Endothelial cell of umbilical vein (primary cell): ENCODE results near the gene RFX1. TPM values are rescaled to one million over a fixed set of nuclear protein-coding genes. Genes with fewer than 3 reads are reported as not detected.
"Not testable (repeated sequence)": the region's sequence is repeated elsewhere in the genome, so short reads cannot be mapped to it uniquely, and the experiment has no call there.

ENCODE experiments used
- BruUV-seq: library from RNA; stranded (reverse); fragments of 400-500 nt; replicated peaks from 2 replicates; lab custom pipeline; 2021; lab: Mats Ljungman, UMichigan
- CTCF ChIA-PET: fragments of 300-600, 350-600 bp; sonication (Branson Sonifier 250); formaldehyde crosslinking; loops from one replicate; lab custom pipeline; 2021; ENCODE audit warnings: antibody characterized with exemption, inconsistent platforms; lab: Charles Lee
- POLR2A ChIA-PET: fragments of 300-600, 350-600 bp; sonication (Branson Sonifier 250); formaldehyde crosslinking; loops from one replicate; lab custom pipeline; 2021; ENCODE audit warnings: antibody characterized with exemption, inconsistent platforms; lab: Charles Lee
- DNase-seq: peaks from one replicate; pipeline ENCODE4 v3.0.0-alpha.2; 2011; ENCODE audit warnings: low read depth, low spot score
- FAIRE-seq: peaks from 2 replicates; lab custom pipeline; 2011; peaks lifted over from hg19 to GRCh38; lab: Jason Lieb, UNC
- H2AFZ ChIP-seq: 2 replicates; pipeline ENCODE4 v1.6.0; 2012; ENCODE audit warnings: low read depth, low read length, control low read depth, inconsistent platforms
- H3K27ac ChIP-seq: 2 replicates; pipeline ENCODE4 v1.5.1; 2011; ENCODE audit warnings: low read depth, mild to moderate bottlenecking, control low read depth, low read length, moderate library complexity; ENCODE audit not compliant: insufficient read depth
- H3K27me3 ChIP-seq, 2 experiments: 2 replicates each; pipeline versions ENCODE4 v1.6.0 to v1.6.1; 2011; ENCODE audit warnings: low read length in 2 of 2, mixed read lengths in 1 of 2; ENCODE audit not compliant: control insufficient read depth in 2 of 2, insufficient read depth in 2 of 2
- H3K36me3 ChIP-seq, 2 experiments: 2 replicates in 1 of 2; 3 replicates in 1 of 2; pipeline ENCODE4 v1.5.1; 2011; ENCODE audit warnings: low read length in 2 of 2, mild to moderate bottlenecking in 1 of 2, moderate library complexity in 1 of 2; ENCODE audit not compliant: control insufficient read depth in 2 of 2, insufficient read depth in 2 of 2; ENCODE audit errors: extremely low read depth in 1 of 2
- H3K4me1 ChIP-seq: 3 replicates; pipeline ENCODE4 v1.5.1; 2011; ENCODE audit warnings: mild to moderate bottlenecking, low read length; ENCODE audit not compliant: control insufficient read depth, insufficient read depth; ENCODE audit errors: extremely low read depth
- H3K4me2 ChIP-seq: 2 replicates; pipeline ENCODE4 v1.6.1; 2011; ENCODE audit warnings: low read length, control low read depth, mixed read lengths; ENCODE audit not compliant: insufficient read depth
- H3K4me3 ChIP-seq, 3 experiments: fragments of 200-600 bp in 1 of 3; sonication (generic), shearing (Covaris generic) in 1 of 3; replicated peaks in 1 of 3; 2 replicates each; pipeline ENCODE4 v1.5.1; 2011 to 2016; ENCODE audit warnings: control low read depth in 3 of 3, low read length in 3 of 3, mild to moderate bottlenecking in 2 of 3, inconsistent platforms in 1 of 3, low read depth in 1 of 3, moderate library complexity in 1 of 3; ENCODE audit not compliant: insufficient read depth in 1 of 3
- H3K79me2 ChIP-seq: 2 replicates; pipeline ENCODE4 v1.6.0; 2012; ENCODE audit warnings: low read length, inconsistent platforms; ENCODE audit not compliant: control insufficient read depth, insufficient read depth
- H3K9ac ChIP-seq: replicated peaks from 2 replicates; pipeline ENCODE3; 2011; ENCODE audit warnings: low read length, control low read depth; ENCODE audit not compliant: insufficient read depth; ENCODE audit errors: extremely low read depth
- H3K9me1 ChIP-seq: replicated peaks from 3 replicates; pipeline ENCODE4 v1.6.0; 2011; ENCODE audit warnings: mild to moderate bottlenecking, low read length; ENCODE audit not compliant: control insufficient read depth, insufficient read depth; ENCODE audit errors: extremely low read depth
- H3K9me3 ChIP-seq: replicated peaks from 2 replicates; pipeline ENCODE4 v1.5.1; 2012; ENCODE audit warnings: low read length, inconsistent platforms; ENCODE audit not compliant: control insufficient read depth, insufficient read depth
- H4K20me1 ChIP-seq: replicated peaks from 2 replicates; pipeline ENCODE3; 2011; ENCODE audit warnings: mild to moderate bottlenecking, low read length; ENCODE audit not compliant: control insufficient read depth, insufficient read depth; ENCODE audit errors: extremely low read depth
- EZH2 ChIP-seq: IDR thresholded peaks from 2 replicates; pipeline ENCODE4 v1.6.1; 2012; ENCODE audit warnings: borderline replicate concordance, low read depth, mild to moderate bottlenecking, moderate library complexity, low read length, inconsistent platforms; ENCODE audit not compliant: severe bottlenecking
- FOS ChIP-seq: IDR thresholded peaks from 2 replicates; pipeline ENCODE4 v1.6.1; 2011; ENCODE audit warnings: mild to moderate bottlenecking, low read length, moderate library complexity, borderline replicate concordance; ENCODE audit not compliant: insufficient read depth
- GATA2 ChIP-seq: IDR thresholded peaks from 2 replicates; pipeline ENCODE4 v1.7.0; 2011; ENCODE audit warnings: low read depth, mild to moderate bottlenecking, moderate library complexity, mixed read lengths, low read length; ENCODE audit not compliant: insufficient read length, insufficient read depth
- JUN ChIP-seq: IDR thresholded peaks from 2 replicates; pipeline ENCODE4 v1.6.1; 2011; ENCODE audit warnings: borderline replicate concordance, low read depth; ENCODE audit not compliant: insufficient read length, insufficient read depth
- MYC ChIP-seq: IDR thresholded peaks from one replicate; pipeline ENCODE4 v1.6.1; 2011; ENCODE audit warnings: mild to moderate bottlenecking, low read depth, low read length
- POLR2A ChIP-seq: IDR thresholded peaks from 2 replicates; pipeline ENCODE4 v1.6.1; 2012; ENCODE audit warnings: low read depth, mild to moderate bottlenecking, control low read depth, low read length
- POLR2AphosphoS5 ChIP-seq: IDR thresholded peaks from 2 replicates; pipeline ENCODE4 v1.6.1; 2012; ENCODE audit warnings: low read depth, mild to moderate bottlenecking, control low read depth, low read length, moderate library complexity; ENCODE audit not compliant: insufficient read depth
- dilution Hi-C: fragments of 300-500 bp; cut with MboI; formaldehyde crosslinking; loops from one replicate; pipeline ENCODE4 v1.15.0; 2019; ENCODE audit warnings: low sequenced_read_pairs; ENCODE audit not compliant: extremely low pct_ligation_motif_present
- intact Hi-C: fragments of 100-400 bp; cut with micrococcal nuclease; formaldehyde crosslinking; loops from one replicate; pipeline ENCODE4 v1.10.0; 2022
- polyA plus RNA-seq, 4 experiments: library from polyadenylated mRNA; depleted of rRNA in 3 of 4; stranded (reverse) in 3 of 4; unstranded in 1 of 4; fragments of >200 nt; gene quantifications; 2 replicates each; pipeline versions ENCODE4 v1.2.1 to v1.2.3, GENCODE V29; 2011 to 2012; ENCODE audit warnings: missing spikeins in 1 of 4
- total RNA-seq: library from RNA; stranded (reverse); gene quantifications from 2 replicates; pipeline ENCODE4 v1.2.3, GENCODE V29; 2021
- TF ChIP-seq, protein P1 (sequence below), 2 donors: IDR thresholded peaks; 1 replicate in 1 of 2; 2 replicates in 1 of 2; pipeline ENCODE4 v1.5.1; 2011; ENCODE audit warnings: low read length in 2 of 2, mild to moderate bottlenecking in 2 of 2, moderate library complexity in 2 of 2, control low read depth in 1 of 2, inconsistent platforms in 1 of 2, low read depth in 1 of 2; ENCODE audit not compliant: insufficient read depth in 1 of 2; ENCODE audit errors: extremely low read depth in 1 of 2
- TF ChIP-seq, protein P2 (sequence below): IDR thresholded peaks from 2 replicates; pipeline ENCODE4 v1.6.1; 2011; ENCODE audit not compliant: insufficient read depth, insufficient read length

The RFX1 gene
- total and polyA plus RNA-seq, 2 donors (not counting 3 experiments of a cell fraction or from before 2014, with no cell fraction given), result 2.3 to 14.7 TPM

DNA sequence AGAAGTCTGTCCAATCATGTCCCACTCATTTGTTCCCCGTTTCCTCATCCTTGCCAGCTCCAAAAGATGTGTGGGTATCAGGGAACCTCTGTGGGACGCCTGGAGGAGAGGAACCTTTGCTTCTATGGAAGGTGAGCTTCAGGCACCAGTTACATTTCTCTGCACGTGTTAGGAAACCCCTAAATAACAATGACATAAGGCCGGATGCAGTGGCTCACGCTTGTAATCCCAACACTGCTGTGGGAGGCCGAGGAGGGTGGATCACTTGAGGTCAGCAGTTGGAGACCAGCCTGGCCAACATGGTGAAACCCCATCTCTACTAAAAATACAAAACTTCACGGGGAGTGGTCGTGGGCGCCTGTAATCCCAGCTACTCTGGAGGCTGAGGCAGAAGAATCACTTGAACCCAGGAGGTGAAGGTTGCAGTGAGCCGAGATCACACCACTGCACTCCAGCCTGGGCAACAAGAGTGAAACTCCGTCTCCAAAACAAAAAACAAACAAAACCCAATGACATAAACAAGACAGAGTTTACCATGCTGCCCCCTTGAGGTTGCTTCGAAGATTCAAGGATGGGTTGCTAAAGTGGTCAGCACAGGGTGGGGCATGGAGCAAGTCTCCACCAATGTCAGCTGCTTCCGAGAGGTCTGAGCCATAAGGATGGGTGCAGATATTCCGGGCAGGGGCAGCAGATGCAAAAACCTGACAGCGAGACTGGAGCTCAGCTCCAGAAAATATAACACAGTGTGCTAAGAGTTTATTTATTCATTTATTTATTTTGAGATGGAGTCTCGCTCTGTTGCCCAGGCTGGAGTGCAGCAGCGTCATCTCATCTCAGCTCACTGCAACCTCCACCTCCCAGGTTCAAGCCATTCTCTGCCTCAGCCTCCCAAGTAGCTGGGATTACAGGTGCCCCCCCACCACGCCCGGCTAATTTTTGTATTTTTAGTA is 36.8 kb upstream of the RFX1 start:
- H3K4me3 ChIP-seq, H3K4me1 ChIP-seq, dilution Hi-C loops, H3K9me1 ChIP-seq, H3K9me3 ChIP-seq, H3K79me2 ChIP-seq, H3K27me3 ChIP-seq, BruUV-seq, H4K20me1 ChIP-seq, H3K4me2 ChIP-seq, H3K36me3 ChIP-seq: not testable (repeated sequence)
- Histone ChIP-seq H3K9ac (peak overlapping the region; percentile 13), H3K27ac (peak overlapping the region; percentile 48), H2AFZ (peak overlapping the region; percentile 48)
- peak; percentile 78 for DNase-seq
- FAIRE-seq, result peak; percentile 69
- POLR2A ChIA-PET, result interaction anchor here (0.7 kb wide), 1 partner anchor 819 kb away, joined by 3 read pairs; no protein-coding TSS in a partner anchor
- CTCF ChIA-PET, result interaction anchor here (0.7 to 3.8 kb wide), 20 partner anchors 9 to 163 kb away, joined by 3 to 22 read pairs (median 4); partner anchors contain the start of genes ASF1B, IL27RA, RFX1 and RLN3
- TF ChIP-seq, protein P1, sequence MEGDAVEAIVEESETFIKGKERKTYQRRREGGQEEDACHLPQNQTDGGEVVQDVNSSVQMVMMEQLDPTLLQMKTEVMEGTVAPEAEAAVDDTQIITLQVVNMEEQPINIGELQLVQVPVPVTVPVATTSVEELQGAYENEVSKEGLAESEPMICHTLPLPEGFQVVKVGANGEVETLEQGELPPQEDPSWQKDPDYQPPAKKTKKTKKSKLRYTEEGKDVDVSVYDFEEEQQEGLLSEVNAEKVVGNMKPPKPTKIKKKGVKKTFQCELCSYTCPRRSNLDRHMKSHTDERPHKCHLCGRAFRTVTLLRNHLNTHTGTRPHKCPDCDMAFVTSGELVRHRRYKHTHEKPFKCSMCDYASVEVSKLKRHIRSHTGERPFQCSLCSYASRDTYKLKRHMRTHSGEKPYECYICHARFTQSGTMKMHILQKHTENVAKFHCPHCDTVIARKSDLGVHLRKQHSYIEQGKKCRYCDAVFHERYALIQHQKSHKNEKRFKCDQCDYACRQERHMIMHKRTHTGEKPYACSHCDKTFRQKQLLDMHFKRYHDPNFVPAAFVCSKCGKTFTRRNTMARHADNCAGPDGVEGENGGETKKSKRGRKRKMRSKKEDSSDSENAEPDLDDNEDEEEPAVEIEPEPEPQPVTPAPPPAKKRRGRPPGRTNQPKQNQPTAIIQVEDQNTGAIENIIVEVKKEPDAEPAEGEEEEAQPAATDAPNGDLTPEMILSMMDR (IDR thresholded peaks at IDR 0.05; ENCODE audit: extremely low read depth in 1 of 2, insufficient read depth in 1 of 2, low read depth in 1 of 2, low read length in 2 of 2), result peak; percentile 59 to 63
- intact Hi-C loops, result loop anchor here (1.0 to 10.0 kb wide), 4 partner anchors 36 to 448 kb away; partner anchors contain the start of genes DCAF15 and RFX1

DNA sequence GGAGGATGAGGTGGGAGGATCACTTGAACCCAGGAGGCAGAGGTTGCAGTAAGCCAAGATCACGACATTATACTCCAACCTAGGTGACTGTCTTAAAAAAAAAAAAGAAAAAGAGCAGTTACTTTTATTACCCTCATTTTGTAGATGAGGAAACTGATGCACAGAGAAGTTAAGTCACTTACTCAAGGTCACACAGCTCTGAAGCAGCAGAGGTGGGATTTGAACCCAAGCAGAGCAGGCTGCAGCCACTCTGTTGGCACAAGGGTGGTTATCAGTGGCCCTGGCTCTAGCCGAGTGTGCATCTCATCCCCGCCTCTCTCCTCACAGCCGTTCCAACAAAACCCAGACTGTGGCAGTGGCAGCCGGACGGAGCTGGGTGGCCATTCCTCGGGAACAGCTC is 33.1 kb upstream of the RFX1 start:
- ChIA-PET POLR2A (no interaction called here), CTCF (interaction anchor here (0.9 to 3.1 kb wide), 4 partner anchors 8 to 178 kb away, joined by 3 to 12 read pairs (median 3); partner anchors contain the start of gene IL27RA)
- no peaks in the 10 kb centered on the region for H3K36me3 ChIP-seq
- TF ChIP-seq, protein P2, sequence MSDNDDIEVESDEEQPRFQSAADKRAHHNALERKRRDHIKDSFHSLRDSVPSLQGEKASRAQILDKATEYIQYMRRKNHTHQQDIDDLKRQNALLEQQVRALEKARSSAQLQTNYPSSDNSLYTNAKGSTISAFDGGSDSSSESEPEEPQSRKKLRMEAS, result no peak
- no peak for TF ChIP-seq JUN
- TF ChIP-seq, protein P1 (IDR thresholded peaks at IDR 0.05; ENCODE audit: extremely low read depth in 1 of 2, insufficient read depth in 1 of 2, low read depth in 1 of 2, low read length in 2 of 2), result no peak
- no peak for TF ChIP-seq POLR2A
- TF ChIP-seq EZH2, result no peak
- no peak for TF ChIP-seq POLR2AphosphoS5
- TF ChIP-seq GATA2, result no peak
- no peak for TF ChIP-seq FOS
- no peak for TF ChIP-seq MYC
- dilution Hi-C loops (no loop called here), intact Hi-C loops (no loop called here)
- no peaks in the 10 kb centered on the region for H4K20me1 ChIP-seq
- H3K4me1 ChIP-seq, result no peaks in the 10 kb centered on the region
- no peak overlapping the region for H3K4me2 ChIP-seq
- no peak overlapping the region for H3K27ac ChIP-seq
- no peaks in the 10 kb centered on the region for H3K79me2 ChIP-seq
- H3K27me3 ChIP-seq, result no peaks in the 10 kb centered on the region
- no peak overlapping the region for H3K9ac ChIP-seq
- no peak overlapping the region for H2AFZ ChIP-seq
- BruUV-seq, result no TSS peak
- DNase-seq (no peak), FAIRE-seq (no peak)
- no peak overlapping the region for H3K4me3 ChIP-seq
- no peaks in the 10 kb centered on the region for H3K9me3 ChIP-seq
- no peaks in the 10 kb centered on the region for H3K9me1 ChIP-seq
